Adipocyte (in vitro differentiated cells): ENCODE measurements around the gene ETS2.

Experiments
- DNase-seq: peaks from one replicate; pipeline ENCODE4 v3.0.0-alpha.2; 2015; ENCODE audit warnings: low read depth
- H3K27me3 ChIP-seq: replicated peaks from 2 replicates; pipeline ENCODE4 v1.7.0; 2013; ENCODE audit warnings: mild to moderate bottlenecking, low read length, moderate library complexity; ENCODE audit not compliant: control insufficient read depth, insufficient read depth
- H3K36me3 ChIP-seq: 2 replicates; pipeline ENCODE4 v1.7.0; 2013; ENCODE audit warnings: low read length, mild to moderate bottlenecking, moderate library complexity; ENCODE audit not compliant: control insufficient read depth, insufficient read depth, severe bottlenecking
- H3K4me1 ChIP-seq: 2 replicates; pipeline ENCODE4 v1.7.0; 2013; ENCODE audit warnings: mild to moderate bottlenecking, low read length, moderate library complexity; ENCODE audit not compliant: control insufficient read depth, insufficient read depth
- H3K4me3 ChIP-seq: 2 replicates; pipeline ENCODE4 v1.7.0; 2013; ENCODE audit warnings: mild to moderate bottlenecking, low read length, moderate library complexity
- H3K9ac ChIP-seq: 2 replicates; pipeline ENCODE4 v1.7.0; 2013; ENCODE audit warnings: mild to moderate bottlenecking, low read length, moderate library complexity
- H3K9me3 ChIP-seq: 2 replicates; pipeline ENCODE4 v1.7.0; 2013; ENCODE audit warnings: mild to moderate bottlenecking, low read length, moderate library complexity; ENCODE audit not compliant: control insufficient read depth

The ETS2 gene

DNA sequence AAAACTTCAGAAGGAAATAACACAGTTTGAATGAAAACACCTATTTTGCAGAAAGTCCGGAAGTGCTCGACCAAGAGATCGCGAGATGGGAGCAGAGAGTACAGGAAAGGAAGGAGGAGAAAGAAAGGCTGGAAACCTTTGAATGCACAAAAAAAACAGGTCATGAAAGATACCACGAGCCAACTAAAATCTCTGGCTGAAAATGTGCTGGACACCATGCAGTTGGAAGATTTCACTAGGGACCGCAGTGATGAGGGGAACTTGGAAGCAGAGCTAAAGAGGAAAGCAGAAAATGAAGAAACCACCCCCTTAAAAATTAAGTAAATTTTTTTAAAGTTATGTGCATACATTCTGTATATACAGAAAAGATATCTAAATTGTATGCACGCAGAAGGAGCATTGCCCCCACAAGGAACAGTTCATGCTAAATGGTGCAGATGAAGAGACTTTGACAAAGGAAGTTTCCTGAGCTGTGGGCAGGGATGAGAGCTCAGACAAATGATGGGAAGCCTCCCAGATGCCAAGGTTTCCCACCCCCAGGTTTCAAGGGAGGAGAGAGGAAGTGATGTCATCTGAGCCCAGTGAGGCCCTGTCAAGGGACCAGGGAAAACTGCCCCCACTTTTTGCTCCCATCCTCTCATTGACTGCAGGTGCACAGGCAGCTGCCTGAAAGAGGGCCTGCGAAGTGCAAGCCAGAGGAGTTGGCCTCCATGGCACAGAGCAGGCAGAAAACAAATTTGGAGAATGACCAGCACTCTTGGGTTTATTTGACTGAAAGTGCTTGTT is 52.5 kb downstream of the ETS2 start:
- no peaks in the 10 kb centered on the region for H3K9me3 ChIP-seq
- no peak overlapping the region for H3K4me3 ChIP-seq
- no peaks in the 10 kb centered on the region for H3K4me1 ChIP-seq
- H3K27me3 ChIP-seq: peaks cover 17% of the 10 kb centered on the region
- no peak for DNase-seq
- no peak overlapping the region for H3K9ac ChIP-seq
- no peaks in the 10 kb centered on the region for H3K36me3 ChIP-seq

DNA sequence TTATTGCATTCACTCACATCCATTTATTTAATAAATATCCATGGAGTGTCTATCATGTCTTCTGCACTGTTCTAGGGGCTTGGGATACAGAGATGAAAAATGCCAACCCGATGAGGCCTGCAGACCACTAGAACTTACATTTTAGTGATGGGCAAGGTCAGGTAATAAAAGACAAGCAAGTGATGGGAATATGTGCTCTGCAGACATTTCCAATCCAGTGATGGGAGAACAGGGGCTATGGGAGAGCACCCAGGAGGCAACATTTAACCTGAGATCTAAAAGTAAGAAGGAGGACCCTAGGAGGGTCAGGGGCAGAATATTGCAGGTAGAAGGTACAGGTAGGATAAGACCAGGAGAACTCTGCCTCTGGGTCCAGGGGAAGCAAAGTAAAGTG is 53.1 kb downstream of the ETS2 start:
- H3K4me3 ChIP-seq: no peak overlapping the region
- H3K27me3 ChIP-seq: peaks cover 18% of the 10 kb centered on the region
- H3K9ac ChIP-seq: no peak overlapping the region
- no peaks in the 10 kb centered on the region for H3K36me3 ChIP-seq
- H3K4me1 ChIP-seq: no peaks in the 10 kb centered on the region
- no peak for DNase-seq
- H3K9me3 ChIP-seq: no peaks in the 10 kb centered on the region

DNA sequence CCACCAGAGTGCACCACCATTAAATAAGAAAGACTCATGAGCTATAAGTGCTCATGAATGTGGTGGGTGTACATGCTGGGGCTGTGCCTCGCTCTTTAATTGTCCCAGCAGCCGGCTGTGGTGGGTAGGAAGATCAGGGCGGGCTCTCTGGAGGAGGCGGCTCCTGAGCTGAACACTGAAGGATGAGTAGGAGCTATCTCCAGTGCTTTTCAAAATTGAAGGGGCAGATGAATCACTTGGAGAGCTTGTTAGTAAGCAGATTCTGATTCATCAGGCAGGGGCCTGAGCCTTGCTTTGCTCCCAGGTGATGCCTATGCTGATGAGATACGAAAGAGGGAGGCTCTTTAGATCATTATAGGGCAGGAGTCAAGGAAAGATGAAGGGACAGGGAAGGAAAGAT is 54.1 kb downstream of the ETS2 start:
- Histone ChIP-seq H3K9me3 (no peaks in the 10 kb centered on the region), H3K4me3 (no peak overlapping the region), H3K27me3 (peaks cover 22% of the 10 kb centered on the region), H3K9ac (no peak overlapping the region), H3K36me3 (no peaks in the 10 kb centered on the region), H3K4me1 (no peaks in the 10 kb centered on the region)
- DNase-seq: no peak

DNA sequence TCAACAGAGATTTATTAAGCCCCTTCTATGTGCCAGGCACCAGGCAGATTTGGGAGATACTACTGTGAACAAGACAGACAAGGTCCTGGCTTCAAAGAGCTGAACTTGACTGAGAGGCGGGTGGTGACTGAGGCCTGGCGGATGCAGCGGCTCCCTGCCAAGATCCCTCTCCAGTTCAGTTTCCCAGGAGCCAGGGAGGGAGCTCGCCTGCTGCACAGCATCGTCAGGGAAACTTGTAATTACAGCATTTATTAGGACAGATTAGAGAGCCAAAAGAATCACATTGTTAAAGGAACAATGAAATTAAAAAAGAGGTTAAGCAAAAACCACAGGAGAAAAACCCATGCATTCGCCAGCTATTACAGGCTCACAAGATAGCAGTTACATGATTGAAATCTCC is 55.3 kb downstream of the ETS2 start:
- no peak for DNase-seq
- no peaks in the 10 kb centered on the region for H3K36me3 ChIP-seq
- H3K9ac ChIP-seq: no peak overlapping the region
- H3K4me1 ChIP-seq: no peaks in the 10 kb centered on the region
- H3K27me3 ChIP-seq: peaks cover 22% of the 10 kb centered on the region
- H3K9me3 ChIP-seq: no peaks in the 10 kb centered on the region
- no peak overlapping the region for H3K4me3 ChIP-seq

DNA sequence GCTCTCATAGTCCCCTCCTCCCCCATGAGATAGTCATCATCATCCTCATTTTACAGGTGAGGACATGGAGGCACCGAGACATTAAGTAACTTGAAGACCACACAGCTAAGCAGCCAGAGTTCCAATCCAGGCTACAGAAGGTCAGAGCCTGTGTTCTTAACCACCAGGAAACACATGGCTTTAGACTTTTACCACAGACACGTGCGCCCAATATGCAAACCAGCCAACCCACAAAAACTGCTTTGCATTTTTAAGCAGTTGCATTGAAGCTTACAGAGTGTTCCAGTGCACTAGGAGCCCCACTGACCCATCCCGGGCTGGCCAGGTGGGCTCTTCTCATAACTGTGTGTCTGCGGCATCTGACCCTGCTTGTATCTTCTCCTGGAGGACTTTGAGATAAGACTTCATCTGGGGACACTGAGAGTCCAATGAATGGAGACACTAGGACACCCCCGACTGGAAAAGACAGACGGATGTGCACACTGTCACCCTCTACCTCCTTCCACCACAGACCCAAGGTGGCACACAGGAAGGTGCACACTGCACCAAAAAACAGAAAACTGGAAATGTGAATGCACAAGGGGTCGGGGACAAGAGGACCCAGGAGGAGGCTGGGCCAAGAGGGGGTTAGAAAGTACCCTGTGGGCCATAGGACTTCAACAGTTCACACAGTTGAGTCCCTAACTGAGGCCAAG is 56.4 kb downstream of the ETS2 start:
- peaks cover 16% of the 10 kb centered on the region for H3K27me3 ChIP-seq
- H3K4me3 ChIP-seq: no peak overlapping the region
- no peak overlapping the region for H3K9ac ChIP-seq
- DNase-seq: no peak
- H3K36me3 ChIP-seq: no peaks in the 10 kb centered on the region
- no peaks in the 10 kb centered on the region for H3K4me1 ChIP-seq
- H3K9me3 ChIP-seq: no peaks in the 10 kb centered on the region

DNA sequence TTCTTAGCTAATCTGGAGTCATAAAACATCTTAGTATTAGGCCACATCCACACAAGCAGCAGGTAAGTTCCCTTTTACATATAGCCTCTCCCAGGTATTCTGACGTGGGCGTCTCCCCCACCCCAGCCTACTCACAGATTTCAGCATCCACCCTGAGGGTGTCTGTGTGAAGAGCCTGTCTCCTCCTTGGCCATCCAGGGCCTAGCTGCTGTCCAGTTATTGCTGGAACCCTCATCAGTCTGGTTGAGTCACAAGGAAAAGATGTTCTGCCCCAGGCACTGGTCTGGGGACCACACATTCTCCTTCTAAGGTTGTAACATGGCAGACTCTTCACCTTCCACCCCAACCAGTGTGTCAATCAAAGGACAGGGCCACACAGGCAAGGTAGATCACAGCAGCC is 57.6 kb downstream of the ETS2 start:
- H3K9ac ChIP-seq: no peak overlapping the region
- no peaks in the 10 kb centered on the region for H3K36me3 ChIP-seq
- no peaks in the 10 kb centered on the region for H3K4me1 ChIP-seq
- H3K9me3 ChIP-seq: peaks cover under 1% of the 10 kb centered on the region
- no peak overlapping the region for H3K4me3 ChIP-seq
- no peak for DNase-seq
- peaks cover 13% of the 10 kb centered on the region for H3K27me3 ChIP-seq

DNA sequence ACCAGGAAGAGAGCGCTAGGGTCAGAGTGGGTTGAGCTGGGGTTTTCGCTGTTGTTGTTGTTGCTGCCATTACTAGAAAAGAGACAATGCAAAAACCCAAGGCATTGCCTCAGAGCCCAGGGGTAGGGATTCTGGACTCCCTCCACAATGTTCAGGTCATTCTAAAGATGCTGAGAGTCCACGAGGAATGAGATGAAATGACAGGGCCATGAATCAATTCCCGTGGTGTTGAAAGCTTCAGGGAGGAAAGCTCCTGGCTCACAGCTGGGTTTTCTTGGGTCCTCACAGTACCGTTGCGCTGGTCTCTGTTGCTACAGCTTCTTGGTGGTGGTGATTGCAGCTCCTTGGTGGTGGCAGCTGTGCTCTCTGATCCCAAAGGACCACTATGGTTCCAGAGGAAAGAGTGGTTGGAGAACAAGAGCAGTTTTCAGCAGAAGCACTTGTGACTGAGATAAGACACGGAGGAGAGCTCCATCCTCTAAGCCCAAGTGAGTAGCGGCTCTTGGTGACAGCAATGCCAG is 58.2 kb downstream of the ETS2 start:
- DNase-seq: no peak
- Histone ChIP-seq H3K36me3 (no peaks in the 10 kb centered on the region), H3K4me3 (no peak overlapping the region), H3K4me1 (no peaks in the 10 kb centered on the region), H3K27me3 (peaks cover 10% of the 10 kb centered on the region), H3K9ac (no peak overlapping the region), H3K9me3 (peaks cover 4% of the 10 kb centered on the region)

DNA sequence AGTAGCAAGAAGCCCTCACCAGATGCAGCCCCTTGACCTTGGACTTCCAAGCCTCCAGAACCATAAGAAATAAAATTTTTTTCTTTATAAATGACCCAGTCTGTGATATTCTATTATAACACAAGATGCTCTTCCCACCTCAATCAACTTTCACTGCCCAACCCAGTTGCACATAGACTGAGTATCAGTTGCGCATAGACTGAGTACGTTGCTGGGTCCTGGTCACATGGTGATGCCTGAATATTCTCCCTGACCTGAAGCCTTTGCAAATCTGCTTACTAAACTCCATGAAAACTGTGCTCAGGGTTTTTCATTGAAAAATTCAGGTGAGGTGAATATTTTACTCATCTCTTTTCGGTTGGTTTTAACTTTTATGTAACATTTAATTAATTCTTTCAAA is 59.2 kb downstream of the ETS2 start:
- no peak for DNase-seq
- Histone ChIP-seq H3K9ac (no peak overlapping the region), H3K4me3 (no peak overlapping the region), H3K36me3 (no peaks in the 10 kb centered on the region), H3K4me1 (no peaks in the 10 kb centered on the region), H3K9me3 (peaks cover 4% of the 10 kb centered on the region), H3K27me3 (peaks cover 10% of the 10 kb centered on the region)

DNA sequence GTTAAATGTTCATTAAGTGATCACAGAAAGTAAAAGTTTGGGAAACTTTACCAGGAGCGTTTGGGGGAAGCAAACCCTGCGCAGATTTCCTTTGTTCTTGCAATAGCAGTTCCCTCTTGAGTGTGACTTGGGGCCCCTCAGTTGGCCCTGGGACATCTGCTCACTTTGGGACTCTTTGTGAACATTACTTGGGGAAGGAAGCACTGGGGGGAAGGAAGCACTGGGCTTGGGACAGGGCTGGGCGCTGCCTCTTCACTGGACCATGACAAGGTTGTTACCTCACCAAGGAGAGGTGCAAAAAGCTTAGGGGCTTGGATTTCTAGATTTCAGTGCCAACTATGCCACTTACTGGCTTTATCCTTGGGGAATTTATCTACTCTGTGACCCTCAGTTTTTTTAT is 63.5 kb downstream of the ETS2 start:
- Histone ChIP-seq H3K4me1 (peaks cover 5% of the 10 kb centered on the region), H3K9me3 (peaks cover 4% of the 10 kb centered on the region), H3K36me3 (no peaks in the 10 kb centered on the region), H3K4me3 (no peak overlapping the region), H3K27me3 (no peaks in the 10 kb centered on the region), H3K9ac (no peak overlapping the region)
- DNase-seq: no peak

DNA sequence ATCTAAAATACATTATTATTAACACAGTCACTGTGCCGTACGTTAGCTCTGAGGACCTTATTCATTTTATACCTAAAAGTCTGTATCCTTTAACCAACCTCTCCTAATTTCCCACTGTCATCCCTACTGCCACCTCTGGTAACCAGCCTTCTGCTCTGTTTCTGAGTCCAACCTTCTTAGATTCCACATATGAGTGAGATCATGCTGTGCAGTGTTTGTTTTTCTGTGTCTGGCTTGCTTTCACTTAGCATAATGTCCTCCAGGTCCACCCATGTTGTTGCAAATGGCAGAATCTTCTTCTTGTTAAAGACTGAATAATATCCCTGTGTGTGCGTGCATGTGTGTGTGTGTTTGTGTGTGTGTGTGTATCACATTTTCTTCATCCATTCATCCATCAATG is 64.2 kb downstream of the ETS2 start:
- Histone ChIP-seq H3K36me3 (no peaks in the 10 kb centered on the region), H3K9me3 (peaks cover 4% of the 10 kb centered on the region), H3K27me3 (no peaks in the 10 kb centered on the region), H3K9ac (no peak overlapping the region), H3K4me3 (no peak overlapping the region), H3K4me1 (peaks cover 5% of the 10 kb centered on the region)
- DNase-seq: peak; percentile 54
